A549 (cell line): ENCODE data around the gene SETBP1. TPM values are rescaled to one million over a fixed set of nuclear protein-coding genes. Genes with fewer than 3 reads are reported as not detected.

Experiments used
- ATAC-seq, 2 experiments: fragments of 200-7000 bp in 1 of 2; fragments of >200 bp in 1 of 2; cut with Nextera tagmentation in 1 of 2; cut with Tn5 transposase in 1 of 2; 3 replicates each; pipeline versions ENCODE4 v1.8.0 to v1.9.1; 2018 to 2020; ENCODE audit warnings: mild to moderate bottlenecking in 1 of 2, moderate library complexity in 1 of 2
- CTCF ChIA-PET: fragments of 300-600 bp; sonication (Branson Sonifier 250); formaldehyde crosslinking; extraction: SDS; loops from one replicate; lab custom pipeline; 2021; ENCODE audit warnings: antibody characterized with exemption, inconsistent platforms; lab: Yijun Ruan, JAX
- POLR2A ChIA-PET: fragments of 350-600 bp; formaldehyde crosslinking; extraction: SDS; loops from one replicate; lab custom pipeline; 2021; ENCODE audit warnings: antibody characterized with exemption, inconsistent platforms; lab: Yijun Ruan, JAX
- DNase-seq, 2 experiments: peaks; one replicate each; pipeline versions ENCODE4 v3.0.0 to v3.0.0-alpha.2; 2011 to 2016; ENCODE audit warnings: low read depth in 1 of 2, low spot score in 1 of 2
- FAIRE-seq: peaks from 2 replicates; lab custom pipeline; 2011; peaks lifted over from hg19 to GRCh38; lab: Jason Lieb, UNC
- H3K27ac ChIP-seq, 2 experiments: fragments of >200 bp; sonication (Bioruptor Twin); formaldehyde crosslinking; 3 replicates each; pipeline ENCODE4 v1.5.1; 2016 to 2017
- H3K4me1 ChIP-seq: fragments of >200 bp; sonication (Bioruptor Twin); formaldehyde crosslinking; 3 replicates; pipeline ENCODE4 v1.6.1; 2016
- H3K4me2 ChIP-seq: fragments of >200 bp; sonication (Bioruptor Twin); formaldehyde crosslinking; 3 replicates; pipeline ENCODE4 v1.6.1; 2016
- H3K4me3 ChIP-seq: fragments of >200 bp; sonication (Bioruptor Twin); formaldehyde crosslinking; 3 replicates; pipeline ENCODE4 v1.5.1; 2016
- H3K9me3 ChIP-seq: fragments of >200 bp; sonication (Bioruptor Twin); formaldehyde crosslinking; 3 replicates; pipeline ENCODE4 v1.6.1; 2016
- CBX8 ChIP-seq: fragments of 200-600 bp; sonication (generic); IDR thresholded peaks from 2 replicates; pipeline ENCODE4 v1.6.1; 2016
- CEBPB ChIP-seq, 2 experiments: fragments of >200 bp in 1 of 2; sonication (Bioruptor Twin) in 1 of 2; formaldehyde crosslinking in 1 of 2; IDR thresholded peaks; 2 replicates each; pipeline ENCODE4 v1.6.1; 2012 to 2016
- CHD4 ChIP-seq: fragments of 200-600 bp; sonication (generic); IDR thresholded peaks from 2 replicates; pipeline ENCODE4 v1.6.1; 2016; ENCODE audit warnings: antibody characterized with exemption, mild to moderate bottlenecking, borderline replicate concordance
- EHF ChIP-seq: fragments of 250-450 bp; sonication (Bioruptor Pico); IDR thresholded peaks from 2 replicates; pipeline ENCODE4 v1.5.0; 2020; ENCODE audit warnings: mild to moderate bottlenecking
- FOSB ChIP-seq: fragments of 250-450 bp; sonication (Bioruptor Pico); IDR thresholded peaks from 2 replicates; pipeline ENCODE4 v1.5.0; 2020; ENCODE audit warnings: mild to moderate bottlenecking, moderate library complexity
- FOSL2 ChIP-seq, 2 experiments: fragments of 450-650 bp in 1 of 2; fragments of >200 bp in 1 of 2; sonication (Bioruptor Twin) in 1 of 2; formaldehyde crosslinking; IDR thresholded peaks; 2 replicates each; pipeline versions ENCODE4 v1.5.0 to v1.6.1; 2016 to 2020; ENCODE audit warnings: mild to moderate bottlenecking in 1 of 2, moderate library complexity in 1 of 2
- GATA3 ChIP-seq: IDR thresholded peaks from 2 replicates; pipeline ENCODE4 v1.6.1; 2012; ENCODE audit warnings: borderline replicate concordance
- HEYL ChIP-seq: fragments of 250-450 bp; sonication (Bioruptor Pico); IDR thresholded peaks from 2 replicates; pipeline ENCODE4 v1.8.0; 2021; ENCODE audit warnings: mild to moderate bottlenecking, moderate library complexity
- HOXB5 ChIP-seq: fragments of 250-450 bp; sonication (Bioruptor Pico); IDR thresholded peaks from 2 replicates; pipeline ENCODE4 v1.5.0; 2020; ENCODE audit warnings: mild to moderate bottlenecking, moderate library complexity
- JUN ChIP-seq, 2 experiments: fragments of >200 bp; sonication (Bioruptor Twin); formaldehyde crosslinking; IDR thresholded peaks; 2 replicates in 1 of 2; 3 replicates in 1 of 2; pipeline ENCODE4 v1.6.1; 2016 to 2017
- JUNB ChIP-seq: fragments of >200 bp; sonication (Bioruptor Twin); formaldehyde crosslinking; IDR thresholded peaks from 2 replicates; pipeline ENCODE4 v1.6.1; 2016
- MAZ ChIP-seq: fragments of 150-350 bp; IDR thresholded peaks from 2 replicates; pipeline ENCODE4 v1.6.1; 2014; ENCODE audit warnings: antibody characterized with exemption, low read depth, low read length, borderline replicate concordance
- NPAS2 ChIP-seq: fragments of 250-450 bp; sonication (Bioruptor Pico); IDR thresholded peaks from 2 replicates; pipeline ENCODE4 v1.8.0; 2022; ENCODE audit warnings: mild to moderate bottlenecking, moderate library complexity, borderline replicate concordance
- SREBF2 ChIP-seq: fragments of 450-650 bp; IDR thresholded peaks from 2 replicates; pipeline ENCODE4 v1.6.1; 2014; ENCODE audit warnings: mild to moderate bottlenecking, moderate library complexity
- TP53 ChIP-seq: fragments of 250-450 bp; sonication (Bioruptor Pico); IDR thresholded peaks from 2 replicates; pipeline ENCODE4 v1.5.0; 2021; ENCODE audit warnings: mild to moderate bottlenecking, moderate library complexity
- ZC3H11A ChIP-seq: fragments of 450-650 bp; IDR thresholded peaks from 2 replicates; pipeline ENCODE4 v1.6.1; 2014; ENCODE audit warnings: antibody characterized with exemption, mild to moderate bottlenecking
- WGBS: methylation state at CpG from one replicate; pipeline ENCODE4 v1.1.6; 2017; ENCODE audit errors: missing lambda C conversion rate; 5-methylcytosine and 5-hydroxymethylcytosine counted together
- polyA plus RNA-seq, 4 experiments: library from polyadenylated mRNA; depleted of rRNA in 3 of 4; stranded (reverse); fragments of >200 nt; fragmentation: RNase III in 1 of 4; extraction: RNeasy Plus Mini Kit Qiagen cat#74134 plus additional on column Dnase treatment in 1 of 4; gene quantifications; 2 replicates in 3 of 4; 3 replicates in 1 of 4; pipeline ENCODE4 v1.2.3, GENCODE V29; 2011 to 2017
- TF ChIP-seq, protein P1 (sequence below): fragments of 200-600 bp; sonication (generic); IDR thresholded peaks from 2 replicates; pipeline ENCODE4 v1.6.1; 2016; ENCODE audit warnings: antibody characterized with exemption, mild to moderate bottlenecking, moderate library complexity

The SETBP1 gene
- polyA plus RNA-seq, 2 of the 4 experiments (the other 2 are of a cell fraction), result 0.50 to 1.9 TPM

DNA sequence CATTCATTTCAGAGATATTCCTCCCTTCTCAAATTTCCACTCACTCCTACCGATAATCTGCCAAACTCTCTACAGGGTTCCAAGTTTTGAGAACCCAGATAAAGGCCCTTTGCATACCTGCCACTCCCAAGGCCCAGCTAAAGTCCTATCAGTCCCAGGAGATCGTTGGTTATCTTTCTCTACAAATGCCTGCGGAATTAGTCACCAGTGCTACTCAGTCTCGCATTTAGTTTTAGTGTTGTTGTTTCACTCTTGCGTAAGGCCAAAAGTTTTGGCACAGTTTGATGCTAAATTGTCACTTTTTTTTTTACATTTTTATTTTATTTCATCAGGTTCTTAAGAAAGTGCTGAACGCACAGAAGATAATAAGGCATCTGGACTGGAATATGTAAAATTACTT, 29.2 kb upstream of the SETBP1 start:
- ATAC-seq (peak in 1 of 2 experiments; percentile 81; a peak in 4 of 6 replicates), DNase-seq (peak; percentile 25 to 49), FAIRE-seq (peak; percentile 39)
- ChIA-PET CTCF (no interaction called here), POLR2A (no interaction called here)
- H3K4me1 ChIP-seq, result peaks cover 30% of the 10 kb centered on the region
- peak overlapping the region; percentile 14 to 60; a peak in 4 of 6 replicates for H3K27ac ChIP-seq
- no peaks in the 10 kb centered on the region for H3K9me3 ChIP-seq
- H3K4me3 ChIP-seq, result no peak overlapping the region
- peak overlapping the region; percentile 65 for H3K4me2 ChIP-seq
- TF ChIP-seq JUNB, result peak; percentile 25; the same call in 1 of the 2 replicates
- TF ChIP-seq GATA3, result peak; percentile 64; the same call in 1 of the 2 replicates
- peak; percentile 48 to 86 for TF ChIP-seq CEBPB (IDR thresholded peaks at IDR 0.05)
- TF ChIP-seq FOSL2 (IDR thresholded peaks at IDR 0.05), result 0 out of 2 replicates have a peak, but pooled peaks have one; percentile 36
- TF ChIP-seq FOSL2 (CRISPR knock-in tag; IDR thresholded peaks at IDR 0.05), result no peak
- TF ChIP-seq CBX8, result no peak
- WGBS, result 5% methylated on average over 6 of the region's 6 CpGs

DNA sequence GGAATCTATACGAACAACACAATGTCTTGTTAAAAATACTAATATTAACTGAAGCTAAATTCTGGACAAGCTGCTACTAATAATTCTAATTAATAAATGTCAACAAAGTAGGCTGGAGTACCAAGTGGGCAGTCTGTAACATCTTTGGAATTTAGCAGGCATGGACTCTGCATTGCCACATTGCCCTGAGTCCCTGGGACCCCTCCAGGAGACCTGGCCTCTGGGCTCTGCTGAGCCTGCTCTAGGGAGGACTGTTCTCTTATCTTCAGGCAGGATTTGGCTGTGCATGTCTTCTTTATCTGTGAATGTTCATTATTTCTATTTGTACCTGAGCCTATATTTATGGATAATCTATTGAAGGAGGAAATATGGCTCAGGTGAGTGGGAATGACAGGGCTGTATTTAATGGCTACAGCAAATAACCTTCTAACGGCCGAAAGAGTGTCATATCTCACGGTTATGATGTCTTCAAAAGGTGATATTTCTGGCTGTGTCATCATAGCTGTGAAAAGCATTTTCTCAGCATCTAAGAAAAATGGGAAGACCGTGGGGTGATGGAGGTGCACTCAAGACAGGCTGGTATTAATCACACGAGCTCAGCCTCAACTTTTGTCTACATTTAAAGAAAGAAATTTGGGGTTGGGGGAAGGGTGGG, 28.6 kb upstream of the SETBP1 start:
- DNase-seq (no peak), FAIRE-seq (no peak), ATAC-seq (peak in 1 of 2 experiments; percentile 45; a peak in 1 of 6 replicates)
- H3K4me1 ChIP-seq, result peaks cover 30% of the 10 kb centered on the region
- WGBS, result 68% methylated on average over 6 of the region's 6 CpGs
- no peak overlapping the region for H3K4me3 ChIP-seq
- CTCF ChIA-PET, result no interaction called here
- H3K27ac ChIP-seq, result peak overlapping the region; percentile 17 to 61; a peak in 5 of 6 replicates
- no peaks in the 10 kb centered on the region for H3K9me3 ChIP-seq
- POLR2A ChIA-PET, result no interaction called here
- TF ChIP-seq TP53, result no peak
- no peak for TF ChIP-seq MAZ
- TF ChIP-seq, protein P1, sequence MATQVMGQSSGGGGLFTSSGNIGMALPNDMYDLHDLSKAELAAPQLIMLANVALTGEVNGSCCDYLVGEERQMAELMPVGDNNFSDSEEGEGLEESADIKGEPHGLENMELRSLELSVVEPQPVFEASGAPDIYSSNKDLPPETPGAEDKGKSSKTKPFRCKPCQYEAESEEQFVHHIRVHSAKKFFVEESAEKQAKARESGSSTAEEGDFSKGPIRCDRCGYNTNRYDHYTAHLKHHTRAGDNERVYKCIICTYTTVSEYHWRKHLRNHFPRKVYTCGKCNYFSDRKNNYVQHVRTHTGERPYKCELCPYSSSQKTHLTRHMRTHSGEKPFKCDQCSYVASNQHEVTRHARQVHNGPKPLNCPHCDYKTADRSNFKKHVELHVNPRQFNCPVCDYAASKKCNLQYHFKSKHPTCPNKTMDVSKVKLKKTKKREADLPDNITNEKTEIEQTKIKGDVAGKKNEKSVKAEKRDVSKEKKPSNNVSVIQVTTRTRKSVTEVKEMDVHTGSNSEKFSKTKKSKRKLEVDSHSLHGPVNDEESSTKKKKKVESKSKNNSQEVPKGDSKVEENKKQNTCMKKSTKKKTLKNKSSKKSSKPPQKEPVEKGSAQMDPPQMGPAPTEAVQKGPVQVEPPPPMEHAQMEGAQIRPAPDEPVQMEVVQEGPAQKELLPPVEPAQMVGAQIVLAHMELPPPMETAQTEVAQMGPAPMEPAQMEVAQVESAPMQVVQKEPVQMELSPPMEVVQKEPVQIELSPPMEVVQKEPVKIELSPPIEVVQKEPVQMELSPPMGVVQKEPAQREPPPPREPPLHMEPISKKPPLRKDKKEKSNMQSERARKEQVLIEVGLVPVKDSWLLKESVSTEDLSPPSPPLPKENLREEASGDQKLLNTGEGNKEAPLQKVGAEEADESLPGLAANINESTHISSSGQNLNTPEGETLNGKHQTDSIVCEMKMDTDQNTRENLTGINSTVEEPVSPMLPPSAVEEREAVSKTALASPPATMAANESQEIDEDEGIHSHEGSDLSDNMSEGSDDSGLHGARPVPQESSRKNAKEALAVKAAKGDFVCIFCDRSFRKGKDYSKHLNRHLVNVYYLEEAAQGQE, result no peak
- no peak for TF ChIP-seq JUN (IDR thresholded peaks at IDR 0.05)
- no peak for TF ChIP-seq EHF (CRISPR knock-in tag)
- peak overlapping the region; percentile 65 for H3K4me2 ChIP-seq

- TF ChIP-seq CEBPB (IDR thresholded peaks at IDR 0.05), result no peak
- no peak for TF ChIP-seq ZC3H11A
- TF ChIP-seq SREBF2, result no peak
- no peak for TF ChIP-seq HOXB5 (CRISPR knock-in tag)
- TF ChIP-seq HEYL (CRISPR knock-in tag), result no peak
- no peak for TF ChIP-seq NPAS2 (CRISPR knock-in tag)
- TF ChIP-seq FOSB (CRISPR knock-in tag), result no peak
- CTCF ChIA-PET, result no interaction called here
- no peak overlapping the region for H3K4me3 ChIP-seq
- no peak for ATAC-seq
- H3K4me2 ChIP-seq, result no peak overlapping the region
- POLR2A ChIA-PET, result no interaction called here
- DNase-seq, result no peak
- H3K4me1 ChIP-seq, result peaks cover 30% of the 10 kb centered on the region
- H3K9me3 ChIP-seq, result no peaks in the 10 kb centered on the region
- WGBS, result 71% methylated on average over 4 of the region's 4 CpGs
- peak overlapping the region in 1 of 2 experiments; percentile 61; a peak in 1 of 6 replicates for H3K27ac ChIP-seq
- FAIRE-seq, result no peak
Observed at GRCh38 chr18:44652722-44653121, 28.0 kb upstream of the SETBP1 start.

GRCh38 chr18:44654573-44654972, 26.1 kb upstream of the SETBP1 start:
- WGBS, result 4% methylated on average over 3 of the region's 3 CpGs
- Histone ChIP-seq H3K4me2 (peak overlapping the region; percentile 31; the same call in 2 of the 3 replicates), H3K4me3 (no peak overlapping the region), H3K9me3 (no peaks in the 10 kb centered on the region), H3K4me1 (peaks cover 30% of the 10 kb centered on the region), H3K27ac (no peak overlapping the region)
- ChIA-PET POLR2A (no interaction called here), CTCF (no interaction called here)
- DNase-seq (peak in 1 of 2 experiments; percentile 36), ATAC-seq (peak; percentile 57 to 59; a peak in 3 of 6 replicates), FAIRE-seq (no peak)
- no peak for TF ChIP-seq CHD4
